ENCODE results near the gene SPX.

DNA sequence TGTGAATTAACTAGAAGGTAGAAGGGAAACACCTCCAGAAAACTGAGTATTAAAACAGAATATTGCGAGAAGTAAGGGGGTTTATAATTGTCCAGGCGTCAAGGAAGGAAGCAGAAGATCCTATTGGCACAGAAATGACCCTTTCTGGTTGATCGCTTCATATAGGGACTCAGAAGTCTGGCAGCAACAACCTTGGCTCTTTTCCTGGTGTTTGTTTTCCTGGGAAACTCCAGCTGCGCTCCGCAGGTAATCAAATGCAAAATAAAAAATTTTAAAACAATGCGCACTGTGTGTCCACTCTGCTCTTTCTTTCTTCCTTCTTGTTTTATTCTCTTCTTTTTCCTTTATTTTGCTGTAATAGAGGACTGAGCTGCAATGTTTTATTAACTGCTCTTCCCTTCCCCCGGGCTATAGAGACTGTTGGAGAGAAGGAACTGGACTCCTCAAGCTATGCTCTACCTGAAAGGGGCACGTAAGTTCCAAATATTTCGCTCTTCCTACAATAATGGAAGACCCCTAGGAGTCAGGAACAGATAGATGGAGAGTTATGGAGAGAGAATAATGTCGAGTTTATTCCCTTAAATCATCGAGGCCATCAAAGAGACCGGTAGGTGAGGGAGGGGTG, 737 bp downstream of the SPX start:
- TF ChIP-seq, protein P1, sequence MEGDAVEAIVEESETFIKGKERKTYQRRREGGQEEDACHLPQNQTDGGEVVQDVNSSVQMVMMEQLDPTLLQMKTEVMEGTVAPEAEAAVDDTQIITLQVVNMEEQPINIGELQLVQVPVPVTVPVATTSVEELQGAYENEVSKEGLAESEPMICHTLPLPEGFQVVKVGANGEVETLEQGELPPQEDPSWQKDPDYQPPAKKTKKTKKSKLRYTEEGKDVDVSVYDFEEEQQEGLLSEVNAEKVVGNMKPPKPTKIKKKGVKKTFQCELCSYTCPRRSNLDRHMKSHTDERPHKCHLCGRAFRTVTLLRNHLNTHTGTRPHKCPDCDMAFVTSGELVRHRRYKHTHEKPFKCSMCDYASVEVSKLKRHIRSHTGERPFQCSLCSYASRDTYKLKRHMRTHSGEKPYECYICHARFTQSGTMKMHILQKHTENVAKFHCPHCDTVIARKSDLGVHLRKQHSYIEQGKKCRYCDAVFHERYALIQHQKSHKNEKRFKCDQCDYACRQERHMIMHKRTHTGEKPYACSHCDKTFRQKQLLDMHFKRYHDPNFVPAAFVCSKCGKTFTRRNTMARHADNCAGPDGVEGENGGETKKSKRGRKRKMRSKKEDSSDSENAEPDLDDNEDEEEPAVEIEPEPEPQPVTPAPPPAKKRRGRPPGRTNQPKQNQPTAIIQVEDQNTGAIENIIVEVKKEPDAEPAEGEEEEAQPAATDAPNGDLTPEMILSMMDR (IDR thresholded peaks at IDR 0.05; ENCODE audit: low read depth, low read length, poor library complexity, severe bottlenecking) = no peak
- no peak for TF ChIP-seq EZH2phosphoT487 (IDR thresholded peaks at IDR 0.05; ENCODE audit: borderline replicate concordance, low read length)
